Astrocyte of the hippocampus (primary cell): ENCODE measurements around the gene UCP2.

Experiments used
- DNase-seq: peaks from one replicate; pipeline ENCODE4 v3.0.0; 2011; ENCODE audit warnings: low read depth, low spot score

Gene UCP2

DNA sequence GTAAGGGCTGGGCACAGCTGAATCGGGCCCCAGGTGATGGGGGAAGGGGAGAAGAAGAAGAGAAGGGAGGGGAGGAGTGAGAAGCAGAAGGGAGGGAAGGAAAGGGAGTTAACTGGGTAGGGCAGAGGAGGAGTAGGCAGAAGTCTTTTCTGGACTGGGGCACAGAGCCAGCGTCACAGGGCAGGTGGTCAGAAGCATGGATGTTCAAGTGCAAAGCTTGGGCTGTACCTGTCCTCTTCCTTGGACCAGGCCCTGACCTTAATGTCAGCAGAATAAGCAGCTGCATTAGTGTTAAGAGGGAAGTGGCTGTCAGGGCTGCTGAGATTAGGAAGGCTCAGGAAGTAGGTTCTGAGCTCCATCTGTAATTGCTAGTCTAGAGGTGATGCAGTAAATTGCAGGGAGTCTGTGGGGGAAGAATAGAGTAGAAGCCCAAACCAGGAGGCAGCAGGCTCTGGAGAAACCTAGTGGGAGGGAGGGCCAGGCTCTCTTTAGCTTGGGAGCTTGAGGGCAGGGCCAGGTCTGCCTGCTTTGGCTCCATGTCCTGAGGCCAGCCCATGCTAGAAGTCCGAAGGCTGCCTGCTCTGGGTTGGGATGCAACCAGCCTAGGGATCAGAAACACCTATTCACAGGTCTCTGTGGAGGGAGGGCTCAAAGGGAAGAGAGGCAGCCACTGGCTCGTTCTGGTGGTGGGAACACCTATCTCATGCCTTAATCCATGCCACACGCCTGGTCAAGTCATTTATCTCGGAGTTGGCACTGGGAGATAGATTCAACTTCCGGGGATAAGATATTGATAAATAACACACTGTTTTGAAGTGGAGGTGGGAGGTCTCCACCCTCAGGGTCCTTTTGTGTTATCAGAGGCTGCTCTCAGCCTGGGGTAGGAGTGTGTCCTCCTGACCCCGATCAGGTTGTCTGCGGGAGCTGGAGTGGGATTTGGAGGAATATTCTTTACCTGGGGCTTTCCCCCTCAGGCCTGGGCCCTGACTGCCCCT, 28.0 kb upstream of the UCP2 start:
- DNase-seq, result no peak

DNA sequence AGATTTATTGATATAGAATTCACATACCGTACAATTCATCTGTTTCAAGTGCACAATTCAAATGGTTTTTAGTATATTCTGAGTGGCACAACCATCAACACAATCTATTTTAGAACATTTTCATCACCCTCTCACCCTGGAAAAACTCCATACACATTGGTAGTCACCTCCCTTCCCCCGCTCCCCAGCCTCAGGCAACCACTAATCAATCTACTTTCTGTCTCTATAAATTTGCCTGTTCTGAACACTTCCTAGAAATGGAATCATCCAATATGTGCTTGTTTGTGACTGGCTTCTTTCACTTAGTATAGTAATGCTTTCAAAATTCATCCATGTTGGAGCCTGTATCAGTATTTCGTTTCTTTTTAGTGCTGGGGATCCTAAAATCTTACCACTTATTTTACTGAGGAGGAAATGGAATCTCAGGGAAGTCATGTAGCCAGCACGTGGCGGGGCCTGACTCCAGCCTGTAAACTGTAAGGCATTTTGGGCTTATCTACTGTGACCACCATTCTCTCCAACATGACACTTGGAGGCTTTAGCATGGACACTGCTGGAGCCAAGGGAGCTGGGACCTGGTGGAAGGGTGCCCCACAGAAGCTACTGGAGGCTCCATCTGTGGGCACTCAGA, 27.1 kb upstream of the UCP2 start:
- DNase-seq, result no peak

DNA sequence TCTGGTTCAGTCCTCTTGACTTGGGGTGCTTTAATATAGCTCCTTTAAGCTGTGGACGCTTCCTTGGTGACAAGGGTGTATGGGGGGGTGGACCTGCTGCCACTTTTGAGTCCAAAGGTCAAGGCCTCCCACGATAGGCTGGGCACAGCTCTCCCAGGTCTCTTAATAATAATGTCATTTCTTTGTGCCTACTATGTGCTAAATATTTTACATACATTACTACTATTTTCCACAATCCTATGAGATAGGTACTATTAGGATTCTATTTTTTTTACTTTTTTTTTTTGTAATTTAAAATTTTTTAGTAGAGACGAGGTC, 26.5 kb upstream of the UCP2 start:
- no peak for DNase-seq

DNA sequence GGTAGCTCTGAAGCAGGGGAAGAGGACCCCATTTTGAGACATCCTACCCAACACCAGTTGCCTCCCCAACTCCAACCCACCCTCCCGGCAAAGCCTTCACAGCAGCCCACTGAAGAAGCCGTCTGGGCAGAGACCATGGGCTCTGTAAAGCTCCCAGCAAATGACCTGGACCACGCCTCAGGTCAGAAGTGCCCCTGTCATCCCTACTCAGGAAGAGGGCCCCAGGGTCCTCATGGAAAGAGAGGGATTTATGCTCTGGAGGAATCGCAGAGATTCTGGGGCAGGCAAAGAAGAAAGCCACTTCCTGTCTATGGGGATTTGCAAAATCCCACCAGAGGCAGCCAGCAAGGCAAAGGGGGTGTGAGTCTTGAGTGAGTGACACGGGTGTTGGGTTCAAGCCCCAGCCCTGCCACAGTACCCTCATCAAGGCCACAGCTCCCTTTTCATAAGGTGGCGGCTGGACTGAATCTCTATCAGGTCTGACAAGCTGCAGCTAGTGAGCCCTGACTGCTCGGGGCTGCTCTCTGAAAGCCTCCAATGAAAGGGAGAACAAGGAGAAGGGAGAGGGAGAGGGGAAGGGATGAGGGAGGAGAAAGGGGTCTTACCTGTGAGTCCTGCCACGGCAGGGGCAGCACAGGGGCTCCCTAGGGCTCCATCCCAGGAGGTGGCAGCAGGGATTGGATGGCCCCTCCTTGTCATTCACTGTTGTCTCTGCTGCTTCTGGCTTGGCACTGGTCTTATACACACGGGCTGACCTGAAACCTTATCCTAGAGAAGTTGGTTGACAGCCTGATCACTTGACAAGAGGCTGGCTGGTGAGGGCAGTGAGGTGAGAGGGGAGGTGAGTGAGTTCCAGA, 26.0 kb upstream of the UCP2 start, which contains the start of gene UCP3:
UCP3 (minus strand) TSS at position 713 of the 857 bp plus-strand sequence. CDS start 2,043 bp downstream, outside the sequence.
- no peak for DNase-seq

DNA sequence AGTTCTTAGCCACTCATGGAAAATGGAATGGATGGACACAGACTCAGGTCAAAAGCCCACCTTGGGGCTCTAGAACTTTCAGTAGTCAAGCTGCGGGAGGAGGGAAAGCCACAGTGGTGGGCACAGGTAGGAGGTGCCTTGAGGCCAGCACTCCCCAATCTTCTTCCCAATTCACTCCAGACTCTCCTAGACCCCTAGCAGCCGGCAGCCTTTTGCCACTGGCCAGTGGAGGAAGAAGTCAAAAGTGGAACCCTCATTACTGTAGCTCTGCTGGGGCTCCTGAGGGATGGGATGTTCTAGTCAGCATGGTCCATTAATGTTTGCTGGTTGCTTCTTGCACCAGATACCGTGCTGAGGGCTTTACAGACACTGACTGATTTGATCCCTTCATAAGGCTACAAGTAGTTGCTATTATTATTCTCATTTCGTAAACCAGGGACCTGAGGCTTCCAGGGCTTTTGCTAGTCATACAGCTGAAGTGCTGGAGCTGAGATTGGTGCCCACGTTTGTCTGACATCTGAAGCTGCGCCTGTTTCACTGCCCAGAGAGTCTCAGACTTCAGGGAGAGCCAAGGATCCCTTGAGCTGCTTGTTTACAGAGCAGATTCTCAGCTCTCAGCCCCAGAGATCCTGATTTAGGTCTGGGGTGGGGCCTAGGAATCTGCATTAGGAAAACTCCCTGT, 25.2 kb upstream of the UCP2 start:
- DNase-seq, result no peak

DNA sequence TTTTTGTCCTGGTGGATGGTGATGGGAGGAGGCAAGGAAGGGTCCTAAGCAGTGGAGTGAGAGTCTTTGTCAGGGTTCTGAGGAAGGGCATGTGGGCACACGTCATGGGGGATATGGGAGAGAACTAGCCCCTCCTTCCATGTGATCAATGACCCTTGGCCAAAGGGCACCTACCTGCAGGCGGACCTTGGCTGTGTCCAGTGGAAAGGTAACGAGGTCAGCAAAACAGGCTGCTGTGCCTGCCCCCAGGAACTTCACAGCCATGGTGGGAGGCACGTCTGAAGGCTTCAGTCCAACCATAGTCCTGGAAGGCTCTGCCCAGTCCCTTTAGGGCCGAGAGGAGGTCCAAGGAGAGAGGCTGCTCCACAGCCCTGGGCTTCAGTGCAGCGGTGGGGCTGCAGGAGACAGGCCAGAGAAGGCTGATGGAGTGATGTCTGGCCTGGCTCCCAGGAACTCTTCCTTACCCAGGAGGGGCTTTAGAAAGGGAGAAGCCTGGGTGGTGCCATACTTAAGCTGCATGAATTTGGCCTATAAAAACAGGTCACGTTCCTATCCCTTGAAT, 24.2 kb upstream of the UCP2 start:
- no peak for DNase-seq

DNA sequence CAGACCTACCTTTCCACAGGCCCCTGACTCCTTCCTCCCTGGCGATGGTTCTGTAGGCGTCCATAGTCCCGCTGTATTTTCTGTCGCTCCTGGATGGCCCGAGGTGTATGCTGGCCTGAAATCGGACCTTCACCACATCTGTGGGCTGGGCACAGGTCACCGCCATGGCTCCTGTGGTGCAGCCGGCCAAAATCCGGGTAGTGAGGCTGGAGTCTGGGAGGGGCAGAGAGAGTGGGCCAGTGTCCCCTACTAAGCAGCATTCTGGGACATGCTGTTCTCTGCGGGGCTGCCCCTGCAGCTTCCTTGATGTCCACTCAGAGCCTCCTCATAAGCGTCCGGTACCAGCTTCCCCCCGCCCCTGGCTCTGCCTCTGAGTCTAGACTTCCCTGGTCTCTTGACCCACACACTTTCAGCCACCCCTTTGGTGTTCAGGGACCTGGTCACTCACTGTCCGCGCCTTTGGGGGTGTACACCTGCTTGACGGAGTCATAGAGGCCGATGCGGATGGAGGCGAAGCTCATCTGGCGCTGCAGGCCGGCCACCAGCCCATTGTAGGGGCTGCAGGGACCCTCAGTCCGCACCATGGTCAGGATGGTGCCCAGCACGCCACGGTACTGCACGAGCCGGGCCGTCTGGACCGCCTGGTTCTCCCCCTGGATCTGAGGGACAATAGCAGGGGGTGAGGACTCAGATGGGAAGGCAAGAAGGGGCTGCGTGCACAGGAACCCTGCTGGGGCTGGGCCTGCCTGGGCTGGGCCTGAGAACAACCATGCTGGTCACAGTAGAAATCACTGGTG, 23.3 kb upstream of the UCP2 start:
- no peak for DNase-seq

DNA sequence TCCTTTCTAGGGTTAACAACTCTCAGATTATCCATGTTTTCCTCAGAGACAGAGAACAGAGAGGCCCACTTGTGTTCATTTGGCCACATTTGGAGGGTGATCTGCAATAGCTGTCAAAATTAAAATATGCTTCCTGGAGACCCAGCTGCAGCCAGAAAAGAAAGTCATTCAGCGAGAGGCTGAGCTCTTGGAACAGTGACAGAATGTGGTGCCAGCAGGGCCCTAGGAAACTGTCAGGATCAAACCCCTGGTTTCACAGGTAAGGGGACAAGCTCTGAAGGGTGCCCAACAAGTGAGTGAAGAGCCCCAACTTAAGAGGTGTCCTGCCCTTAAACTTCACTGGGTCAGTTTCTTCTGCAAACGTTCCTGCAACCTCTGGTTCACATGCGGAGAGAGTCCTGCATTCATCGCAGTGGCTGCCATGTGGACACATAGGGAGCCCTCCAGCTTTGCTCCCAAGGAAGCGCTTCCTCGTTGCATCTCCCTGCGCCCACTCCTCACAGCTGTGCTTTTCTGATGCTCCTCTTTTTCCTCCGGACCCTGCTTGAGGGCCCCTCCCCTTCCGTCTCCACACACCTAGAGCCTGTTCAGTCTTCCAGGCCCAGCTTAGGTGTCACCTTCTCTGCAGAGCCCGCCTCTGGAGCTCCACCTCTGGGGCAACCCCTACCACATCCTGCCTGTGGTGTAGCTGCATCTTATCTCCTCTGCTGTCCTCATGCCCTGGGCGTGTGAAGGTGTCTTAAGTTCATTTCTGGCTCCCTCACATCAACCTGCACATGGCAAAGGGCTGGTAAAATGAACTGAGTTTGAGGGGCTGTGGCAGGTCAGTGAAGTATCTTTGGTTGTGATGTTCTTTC, 22.3 kb upstream of the UCP2 start:
- no peak for DNase-seq

DNA sequence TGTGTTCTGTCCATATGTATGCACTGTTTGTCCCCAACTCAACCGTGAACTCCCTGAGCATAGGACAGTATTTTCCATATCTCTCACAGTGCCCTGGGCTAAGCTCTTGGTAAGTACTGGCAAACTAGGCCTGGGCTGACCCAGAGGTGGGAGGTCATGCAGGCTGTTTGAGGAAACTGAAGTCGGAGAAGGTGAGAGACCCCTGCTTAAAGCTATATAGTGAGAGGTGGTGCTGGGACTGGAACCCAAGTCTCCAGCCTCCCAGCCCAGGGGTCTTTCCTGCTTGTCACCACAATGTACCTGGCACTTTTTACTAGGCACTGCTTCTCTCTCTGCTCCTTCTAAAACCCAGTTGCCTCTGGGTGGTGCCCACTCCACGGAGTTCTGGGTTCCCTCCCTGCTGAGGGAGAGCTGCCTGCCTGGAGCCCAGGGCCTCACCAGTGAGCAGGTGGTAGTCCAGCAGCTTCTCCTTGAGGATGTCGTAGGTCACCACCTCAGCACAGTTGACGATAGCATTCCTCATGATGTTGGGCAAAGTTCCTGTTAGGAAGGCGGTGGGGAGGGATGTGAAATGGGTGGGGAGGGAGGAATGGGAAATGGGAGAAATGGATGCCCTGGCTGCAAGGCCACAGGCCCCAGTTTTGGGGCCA, 21.5 kb upstream of the UCP2 start:
- DNase-seq, result no peak

DNA sequence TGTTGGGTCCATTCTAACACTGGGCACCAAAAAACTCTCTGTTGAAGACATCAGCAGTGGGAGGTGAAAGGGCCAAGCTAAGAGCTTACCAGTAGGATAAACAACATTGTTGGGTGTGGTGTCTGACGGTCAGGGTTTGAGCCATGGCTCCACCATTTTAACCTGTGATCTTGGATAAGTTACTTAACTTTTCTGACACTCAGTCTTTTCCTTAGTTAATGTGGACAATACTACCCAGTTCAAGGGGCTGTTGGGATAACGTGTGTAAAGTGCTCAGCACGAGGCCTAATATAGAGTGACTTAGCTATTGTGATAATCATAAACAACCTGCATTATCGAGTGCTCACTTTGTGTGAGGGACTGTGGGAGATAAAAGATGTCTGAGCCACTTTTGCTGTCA, 20.2 kb upstream of the UCP2 start:
- DNase-seq, result no peak

DNA sequence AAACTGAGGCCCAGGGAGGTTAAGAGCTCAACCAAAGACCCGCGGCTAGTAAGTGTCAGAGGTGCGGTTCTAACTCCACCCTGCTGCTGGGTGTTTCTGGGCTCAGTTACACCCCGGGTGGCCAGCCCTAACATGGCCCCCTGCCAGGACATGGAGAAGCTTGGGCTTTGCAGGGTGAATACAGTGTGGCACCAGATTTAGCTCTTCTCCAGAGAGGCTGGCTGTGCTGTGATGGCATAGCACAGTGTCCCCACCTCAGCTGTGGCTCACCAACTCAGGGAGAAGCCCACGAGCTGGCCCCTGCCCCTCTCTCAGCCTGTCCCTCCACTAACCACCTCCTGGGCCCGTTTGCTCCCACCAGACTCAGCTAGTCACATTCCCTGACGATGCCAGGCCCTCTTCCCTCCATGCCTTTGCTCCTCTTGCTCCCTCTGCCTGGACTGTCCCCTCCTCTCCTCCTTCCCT, 19.2 kb upstream of the UCP2 start:
- DNase-seq, result no peak

DNA sequence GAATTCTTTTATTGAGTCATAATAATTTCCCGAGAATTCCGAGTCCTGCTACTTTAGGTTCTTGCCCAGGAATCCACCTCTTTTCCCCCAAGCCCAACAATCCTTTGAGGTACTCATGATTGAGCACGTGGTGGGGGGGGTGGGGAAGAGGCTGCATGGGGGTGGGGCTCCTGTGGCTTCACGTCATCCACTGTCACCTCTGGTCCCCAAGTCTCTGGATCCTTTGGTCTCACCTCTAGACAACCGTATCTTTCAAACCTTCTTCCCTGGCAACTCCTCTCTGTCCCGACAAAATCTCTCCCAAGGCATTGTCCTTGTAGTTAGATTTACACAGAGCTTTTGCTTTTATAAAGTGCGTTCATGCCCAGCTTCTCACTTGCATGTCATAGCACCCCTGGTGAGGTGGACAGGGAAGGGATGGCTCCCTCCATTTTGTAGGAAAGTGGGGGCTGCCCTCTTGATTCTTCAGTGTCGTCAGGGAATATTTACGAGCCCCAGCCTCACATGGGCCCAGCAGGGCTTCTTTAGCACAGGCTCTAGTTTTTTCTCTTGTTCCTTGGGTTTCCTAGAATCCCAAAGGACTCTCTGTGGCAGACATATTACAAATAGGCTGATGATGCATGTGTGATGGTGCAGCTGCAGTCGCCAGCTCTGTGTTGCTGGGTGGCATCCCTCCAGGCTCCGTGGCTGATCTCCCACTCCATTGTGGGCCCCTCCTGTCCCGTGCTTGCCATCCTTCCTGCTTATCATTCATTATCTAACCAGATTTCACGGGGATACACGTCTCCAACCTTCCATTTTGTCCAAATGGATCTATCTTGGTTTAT, 17.9 kb upstream of the UCP2 start:
- no peak for DNase-seq

DNA sequence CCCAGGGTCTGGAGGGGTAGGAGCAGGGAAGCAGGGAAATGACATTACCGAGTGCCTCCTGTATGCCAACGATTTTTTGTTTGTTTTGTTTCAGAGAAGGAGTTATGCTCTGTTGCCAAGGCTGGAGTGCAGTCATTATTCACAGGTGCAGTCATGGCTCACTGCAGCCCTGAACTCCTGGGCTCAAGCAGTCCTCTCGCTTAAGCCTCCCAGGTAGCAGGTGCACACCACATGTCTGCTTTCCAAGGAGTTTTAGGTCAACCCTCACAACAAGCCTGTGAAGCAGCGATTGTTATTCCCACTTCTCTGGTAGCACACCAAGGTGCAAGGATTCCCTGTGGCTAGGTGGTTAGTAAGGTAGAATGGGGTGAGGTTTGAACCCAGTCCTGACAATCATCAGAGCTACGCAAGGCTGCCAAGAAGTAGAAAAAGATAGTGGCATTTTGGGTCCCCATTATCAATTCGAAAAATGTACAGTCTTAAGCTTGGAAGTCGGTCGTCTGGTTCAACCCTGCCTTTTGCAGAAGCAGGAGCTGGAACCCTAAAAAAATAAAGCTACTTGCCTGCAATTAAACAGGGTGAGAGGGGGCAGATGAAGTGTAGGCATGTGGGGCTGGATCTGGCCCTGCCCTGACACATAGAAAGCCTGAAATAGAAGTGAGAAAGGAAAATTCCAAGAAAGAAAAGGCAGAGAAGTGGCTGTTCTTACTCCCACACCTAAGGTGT, 17.1 kb upstream of the UCP2 start:
- DNase-seq, result no peak

DNA sequence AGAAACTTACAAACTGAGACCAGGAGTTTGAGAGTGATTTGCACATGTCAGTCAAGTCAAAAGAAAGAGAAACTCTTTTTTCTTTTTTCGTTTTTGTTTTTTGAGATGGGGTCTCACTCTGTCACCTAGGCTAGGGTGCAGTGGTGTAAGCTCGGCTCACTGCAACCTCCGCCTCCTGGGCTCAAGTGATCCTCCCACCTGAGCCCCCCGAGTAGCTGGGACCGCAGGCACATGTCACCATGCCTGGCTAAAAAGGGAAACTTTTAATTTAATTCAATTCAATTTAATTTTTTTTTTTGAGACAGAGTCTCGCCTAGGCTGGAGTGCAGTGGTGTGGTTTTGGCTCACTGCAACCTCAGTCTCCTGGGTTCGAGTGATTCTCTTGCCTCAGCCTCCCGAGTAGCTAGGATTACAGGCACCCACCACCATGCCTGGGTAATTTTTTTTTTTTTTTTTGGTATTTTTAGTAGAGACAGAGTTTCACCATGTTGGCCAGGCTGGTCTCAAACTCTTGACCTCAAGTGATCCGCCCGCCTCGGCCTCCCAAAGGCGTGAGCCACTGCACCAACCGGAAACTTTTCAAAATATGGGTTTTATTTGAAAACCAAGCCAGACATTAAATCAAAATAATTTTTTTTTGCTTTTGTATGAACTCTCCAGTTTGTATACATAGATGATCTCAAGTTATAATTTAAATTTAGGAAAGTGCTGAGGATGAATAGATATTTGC, 16.4 kb upstream of the UCP2 start:
- DNase-seq, result no peak

DNA sequence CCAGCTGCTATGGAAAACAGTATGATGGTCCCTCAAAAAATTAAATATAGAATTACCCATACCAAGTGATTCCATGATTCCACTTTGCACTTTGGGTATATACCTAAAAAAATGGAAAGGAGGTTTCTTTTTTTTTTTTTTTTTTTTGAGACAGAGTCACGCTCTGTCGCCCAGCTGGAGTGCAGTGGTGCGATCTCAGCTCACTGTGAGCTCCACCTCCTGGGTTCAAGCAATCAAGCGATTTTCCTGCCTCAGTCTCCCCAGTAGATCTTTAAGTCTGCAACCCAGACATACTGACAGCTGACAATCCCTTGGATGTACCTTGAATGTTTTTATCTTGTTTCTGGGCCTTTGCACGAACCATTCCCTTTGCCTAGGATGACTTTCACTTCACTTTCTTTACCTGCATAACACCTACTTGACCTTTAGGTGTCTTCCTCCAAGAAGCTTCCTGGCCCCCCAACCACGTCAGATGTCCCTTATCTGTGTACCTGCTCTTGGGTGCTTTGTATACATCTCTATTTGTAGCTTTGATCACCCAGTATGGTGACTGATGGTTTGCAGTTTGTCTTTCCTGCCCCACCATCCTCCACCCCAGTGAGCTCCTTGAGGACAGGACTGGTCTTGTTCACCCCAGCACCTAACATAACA, 14.6 kb upstream of the UCP2 start:
- DNase-seq, result no peak

DNA sequence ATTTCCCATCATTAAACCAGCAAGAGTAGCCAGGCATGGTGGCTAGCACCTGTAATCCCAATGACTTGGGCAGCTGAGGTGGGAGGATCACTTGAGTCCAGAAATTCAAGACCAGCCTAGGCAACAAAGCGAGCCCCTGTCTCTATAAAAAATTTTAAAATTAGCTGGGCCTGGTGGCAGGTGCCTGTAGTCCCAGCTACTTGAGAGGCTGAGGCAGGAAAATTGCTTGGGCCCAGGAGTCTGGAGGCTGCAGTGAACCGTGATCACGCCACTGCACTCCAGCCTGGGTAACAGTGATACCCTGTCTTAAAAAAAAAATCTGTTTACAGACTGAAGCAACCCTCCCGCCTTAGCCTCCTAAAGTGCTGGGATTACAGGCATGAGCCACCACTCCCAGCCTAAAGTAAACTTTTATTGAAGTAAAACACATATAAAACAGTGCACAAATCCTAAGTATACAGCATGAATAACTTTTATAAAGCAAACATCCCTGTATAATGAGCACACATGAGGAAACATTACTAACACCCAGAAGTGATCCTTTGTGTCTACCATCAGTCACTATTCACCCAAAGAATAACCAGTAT, 13.6 kb upstream of the UCP2 start:
- no peak for DNase-seq
